MCF 10A (cell line): ENCODE results near the gene NUSAP1. TPM values are rescaled to one million over a fixed set of nuclear protein-coding genes. Genes with fewer than 3 reads are reported as not detected.
"Not testable (repeated sequence)": the region's sequence is repeated elsewhere in the genome, so short reads cannot be mapped to it uniquely, and the experiment has no call there.

Source experiments
- BruUV-seq: library from RNA; stranded (reverse); fragments of 400-500 nt; replicated peaks from 2 replicates; lab custom pipeline; 2021; lab: Mats Ljungman, UMichigan
- CTCF ChIA-PET: fragments of 300-600 bp; sonication (Branson Sonifier 250); formaldehyde crosslinking; extraction: SDS; loops from one replicate; lab custom pipeline; 2021; ENCODE audit warnings: antibody characterized with exemption, inconsistent platforms; lab: Yijun Ruan, JAX
- POLR2A ChIA-PET: fragments of 300-600, 350-650 bp; sonication (Branson Sonifier 250); formaldehyde crosslinking; extraction: SDS; loops from one replicate; lab custom pipeline; 2020; ENCODE audit warnings: antibody characterized with exemption, inconsistent platforms; lab: Yijun Ruan, JAX
- DNase-seq: peaks from one replicate; pipeline ENCODE4 v3.0.0-alpha.2; 2018; ENCODE audit not compliant: unreplicated experiment
- H3K27ac Mint-ChIP-seq: one replicate; pipeline ENCODE4 v1.8.0; 2022; ENCODE audit warnings: mild to moderate bottlenecking, low read depth, mixed read lengths; ENCODE audit not compliant: unreplicated experiment
- H3K27me3 Mint-ChIP-seq: one replicate; pipeline ENCODE4 v1.8.0; 2022; ENCODE audit warnings: mixed read lengths; ENCODE audit not compliant: insufficient read depth, unreplicated experiment
- H3K36me3 Mint-ChIP-seq: one replicate; pipeline ENCODE4 v1.8.0; 2022; ENCODE audit warnings: mild to moderate bottlenecking, moderate library complexity, mixed read lengths; ENCODE audit not compliant: insufficient read depth, unreplicated experiment
- H3K4me1 Mint-ChIP-seq: one replicate; pipeline ENCODE4 v1.8.0; 2022; ENCODE audit warnings: mixed read lengths; ENCODE audit not compliant: insufficient read depth, unreplicated experiment
- H3K4me3 Mint-ChIP-seq: one replicate; pipeline ENCODE4 v1.8.0; 2022; ENCODE audit warnings: mild to moderate bottlenecking, moderate library complexity, mixed read lengths; ENCODE audit not compliant: unreplicated experiment
- H3K9me3 Mint-ChIP-seq: one replicate; pipeline ENCODE4 v1.8.0; 2022; ENCODE audit warnings: mixed read lengths; ENCODE audit not compliant: unreplicated experiment
- CTCF ChIP-seq: fragments of 200-600 bp; IDR thresholded peaks from one replicate; pipeline ENCODE4 v1.8.0; 2022; ENCODE audit warnings: antibody characterized with exemption, mild to moderate bottlenecking; ENCODE audit not compliant: unreplicated experiment
- intact Hi-C: fragments of 100-400 bp; cut with micrococcal nuclease; formaldehyde crosslinking; loops from 2 replicates; pipeline ENCODE4 v1.14.1; 2022
- total RNA-seq: library from RNA; stranded (reverse); gene quantifications from 2 replicates; pipeline ENCODE4 v1.2.3, GENCODE V29; 2022

NUSAP1 gene
- total RNA-seq, 1 experiment from 2014 or later = 62.6 TPM

GRCh38 chr15:41301587-41301986 is 31.1 kb upstream of the NUSAP1 start:
- Mint-ChIP-seq H3K9me3 (no peaks in the 10 kb centered on the region), H3K27me3 (no peaks in the 10 kb centered on the region), H3K4me3 (no peak overlapping the region), H3K27ac (no peak overlapping the region), H3K36me3 (peaks cover 51% of the 10 kb centered on the region), H3K4me1 (no peaks in the 10 kb centered on the region)
- BruUV-seq = no TSS peak
- TF ChIP-seq CTCF = no peak
- ChIA-PET CTCF (interaction anchor here (1.0 to 1.2 kb wide), 2 partner anchors 17 to 31 kb away, joined by 3 to 4 read pairs; partner anchors contain the start of genes NUSAP1 and OIP5), POLR2A (interaction anchor here (1.3 to 1.4 kb wide), 2 partner anchors 8 to 18 kb away, joined by 3 to 4 read pairs; no protein-coding TSS in a partner anchor)
- intact Hi-C loops = no loop called here
- DNase-seq = no peak

- POLR2A ChIA-PET = interaction anchor here (0.6 to 0.9 kb wide), 3 partner anchors 13 to 358 kb away, joined by 3 read pairs; no protein-coding TSS in a partner anchor
- no peak for DNase-seq
- intact Hi-C loops = no loop called here
- Mint-ChIP-seq H3K4me1 (no peaks in the 10 kb centered on the region), H3K9me3 (no peaks in the 10 kb centered on the region), H3K4me3 (no peak overlapping the region), H3K27me3 (no peaks in the 10 kb centered on the region), H3K27ac (no peak overlapping the region), H3K36me3 (peaks cover 34% of the 10 kb centered on the region)
- TF ChIP-seq CTCF = no peak
- no TSS peak for BruUV-seq
- CTCF ChIA-PET = no interaction called here
Observed at GRCh38 chr15:41304149-41304770, 28.4 kb upstream of the NUSAP1 start.

DNA sequence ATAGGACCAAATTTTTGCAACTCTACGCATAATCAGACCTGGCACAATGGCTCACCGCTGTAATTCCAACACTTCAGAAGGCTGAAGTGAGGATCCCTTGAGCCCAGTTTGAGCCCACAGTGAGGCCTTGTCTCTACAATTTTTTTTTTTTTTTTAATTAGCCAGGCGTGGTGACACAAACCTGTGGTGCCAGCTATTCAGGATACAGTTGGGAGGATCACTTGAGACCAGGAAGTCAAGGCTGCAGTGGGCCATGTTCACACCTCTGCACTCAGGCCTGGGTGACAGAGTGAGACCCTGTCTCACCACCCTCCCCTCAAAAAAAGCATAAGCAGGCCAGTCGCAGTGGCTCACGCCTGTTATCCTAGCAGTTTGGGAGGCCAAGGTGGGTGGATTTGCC is 25.0 kb upstream of the NUSAP1 start:
- no peak for TF ChIP-seq CTCF
- no TSS peak for BruUV-seq
- Mint-ChIP-seq H3K4me1 (peaks cover 2% of the 10 kb centered on the region), H3K36me3 (peaks cover 26% of the 10 kb centered on the region), H3K27me3 (no peaks in the 10 kb centered on the region), H3K4me3 (no peak overlapping the region), H3K9me3 (no peaks in the 10 kb centered on the region), H3K27ac (no peak overlapping the region)
- POLR2A ChIA-PET = interaction anchor here (0.6 kb wide), 1 partner anchor 11 kb away, joined by 3 read pairs; no protein-coding TSS in a partner anchor
- intact Hi-C loops = no loop called here
- CTCF ChIA-PET = no interaction called here
- no peak for DNase-seq

DNA sequence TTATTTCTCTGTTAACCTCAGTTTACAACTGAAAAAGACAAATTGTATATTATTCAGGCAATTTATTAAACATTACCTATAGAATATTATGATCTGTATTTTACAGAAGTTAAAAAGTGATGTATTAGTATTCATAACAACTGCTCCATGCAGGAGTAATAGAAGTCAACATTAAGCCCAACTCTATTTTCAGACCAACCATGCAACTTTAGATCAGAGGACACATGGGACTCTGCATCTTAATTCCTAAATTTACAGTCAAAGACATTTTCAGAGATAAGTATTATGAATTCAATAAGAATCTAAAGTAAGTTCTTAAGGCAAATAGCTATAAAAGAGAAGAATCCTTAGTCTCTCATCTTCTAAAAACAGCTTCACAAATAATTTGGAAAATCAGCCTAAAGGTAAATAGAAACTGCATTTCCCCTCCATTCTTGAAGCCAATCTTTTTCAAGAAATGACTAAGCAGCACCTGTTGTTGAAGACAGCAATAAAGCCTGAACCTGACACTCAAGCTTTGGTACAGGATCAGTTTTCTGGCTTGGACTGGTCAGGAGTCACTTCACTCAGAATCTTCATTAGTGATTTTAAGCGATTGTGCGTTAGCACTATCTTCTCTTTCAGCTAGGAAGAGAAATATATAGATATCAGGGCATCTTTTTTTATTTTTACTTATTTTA is 23.3 kb upstream of the NUSAP1 start:
- intact Hi-C loops = no loop called here
- no TSS peak for BruUV-seq
- ChIA-PET POLR2A (interaction anchor here (0.9 to 1.7 kb wide), 5 partner anchors 8 to 26 kb away, joined by 3 to 7 read pairs (median 4); no protein-coding TSS in a partner anchor), CTCF (interaction anchor here (0.7 kb wide), 1 partner anchor 175 kb away, joined by 3 read pairs; no protein-coding TSS in a partner anchor)
- DNase-seq = no peak
- H3K4me3 Mint-ChIP-seq = no peak overlapping the region
- peaks cover 6% of the 10 kb centered on the region for H3K4me1 Mint-ChIP-seq
- peaks cover 40% of the 10 kb centered on the region for H3K36me3 Mint-ChIP-seq
- TF ChIP-seq CTCF = no peak
- H3K27me3 Mint-ChIP-seq = no peaks in the 10 kb centered on the region
- H3K27ac Mint-ChIP-seq = no peak overlapping the region
- no peaks in the 10 kb centered on the region for H3K9me3 Mint-ChIP-seq

DNA sequence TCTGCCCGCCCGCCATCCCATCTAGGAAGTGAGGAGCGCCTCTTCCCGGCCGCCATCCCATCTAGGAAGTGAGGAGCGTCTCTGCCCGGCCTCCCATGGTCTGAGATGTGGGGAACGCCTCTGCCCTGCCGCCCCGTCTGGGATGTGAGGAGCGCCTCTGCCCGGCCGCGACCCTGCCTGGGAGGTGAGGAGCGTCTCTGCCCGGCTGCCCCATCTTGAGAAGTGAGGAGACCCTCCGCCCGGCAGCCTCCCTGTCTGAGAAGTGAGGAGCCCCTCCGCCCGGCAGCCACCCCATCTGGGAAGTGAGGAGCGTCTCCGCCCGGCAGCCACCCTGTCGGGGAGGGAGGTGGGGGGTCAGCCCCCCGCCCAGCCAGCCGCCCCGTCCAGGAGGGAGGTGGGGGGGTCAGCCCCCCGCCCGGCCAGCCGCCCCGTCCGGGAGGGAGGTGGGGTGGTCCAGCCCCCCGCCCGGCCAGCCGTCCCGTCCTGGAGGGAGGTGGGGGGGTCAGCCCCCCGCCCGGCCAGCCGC is 11.8 kb upstream of the NUSAP1 start:
- H3K27me3 Mint-ChIP-seq, H3K4me3 Mint-ChIP-seq, DNase-seq, H3K4me1 Mint-ChIP-seq, intact Hi-C loops, H3K27ac Mint-ChIP-seq, H3K9me3 Mint-ChIP-seq, BruUV-seq, H3K36me3 Mint-ChIP-seq: not testable (repeated sequence)
- POLR2A ChIA-PET = interaction anchor here (1.6 kb wide), 1 partner anchor 12 kb away, joined by 5 read pairs; the partner anchor contains the start of genes NUSAP1 and OIP5
- CTCF ChIA-PET = interaction anchor here (0.6 kb wide), 1 partner anchor 234 kb away, joined by 5 read pairs; no protein-coding TSS in a partner anchor
